Thoracic aorta (tissue), 2 donors: Measurements from ENCODE around the gene GBX2. TPM values are rescaled to one million over a fixed set of nuclear protein-coding genes. Genes with fewer than 3 reads are reported as not detected.

Experiments
- ATAC-seq: fragments of 150-250 bp; one replicate; pipeline ENCODE4 v1.8.0; 2017; ENCODE audit warnings: low read depth; ENCODE audit not compliant: insufficient number of reproducible peaks, low FRiP score
- DNase-seq: peaks from one replicate; pipeline ENCODE4 v3.0.0-alpha.2; 2020; ENCODE audit warnings: low spot score
- H3K27ac ChIP-seq, 2 donors: fragments of 200-600 bp; sonication (generic); 1 replicate in 1 of 2; 2 replicates in 1 of 2; pipeline ENCODE4 v1.5.1; 2016; ENCODE audit warnings: mild to moderate bottlenecking in 2 of 2, moderate library complexity in 2 of 2
- H3K27me3 ChIP-seq: fragments of 200-600 bp; sonication (generic); replicated peaks from 2 replicates; pipeline ENCODE4 v1.6.0; 2016; ENCODE audit warnings: mild to moderate bottlenecking; ENCODE audit not compliant: insufficient read depth
- H3K36me3 ChIP-seq: fragments of 200-600 bp; sonication (generic); one replicate; pipeline ENCODE4 v1.5.1; 2016
- H3K4me1 ChIP-seq, 2 donors: fragments of 200-600 bp; sonication (generic); 1 replicate in 1 of 2; 2 replicates in 1 of 2; pipeline versions ENCODE4 v1.5.1 to v1.6.0; 2016; ENCODE audit warnings: low read depth in 2 of 2, mild to moderate bottlenecking in 1 of 2; ENCODE audit not compliant: control insufficient read depth in 1 of 2
- H3K4me3 ChIP-seq: fragments of 200-600 bp; sonication (generic); 2 replicates; pipeline ENCODE4 v1.5.1; 2016; ENCODE audit warnings: mild to moderate bottlenecking
- H3K9me3 ChIP-seq: fragments of 200-600 bp; sonication (generic); 2 replicates; pipeline ENCODE4 v1.5.1; 2016
- total RNA-seq, 2 donors: library from RNA; depleted of rRNA; stranded (reverse); fragments of >200 nt; gene quantifications; one replicate each; pipeline versions ENCODE4 v1.1.0 to v1.2.3, GENCODE V29; 2016
- TF ChIP-seq, protein P1 (sequence below): fragments of 200-600 bp; sonication (generic); IDR thresholded peaks from one replicate; pipeline ENCODE4 v1.5.1; 2019; ENCODE audit warnings: antibody characterized with exemption

Gene GBX2
- total RNA-seq, 2 donors from 2014 or later, result not detected

DNA sequence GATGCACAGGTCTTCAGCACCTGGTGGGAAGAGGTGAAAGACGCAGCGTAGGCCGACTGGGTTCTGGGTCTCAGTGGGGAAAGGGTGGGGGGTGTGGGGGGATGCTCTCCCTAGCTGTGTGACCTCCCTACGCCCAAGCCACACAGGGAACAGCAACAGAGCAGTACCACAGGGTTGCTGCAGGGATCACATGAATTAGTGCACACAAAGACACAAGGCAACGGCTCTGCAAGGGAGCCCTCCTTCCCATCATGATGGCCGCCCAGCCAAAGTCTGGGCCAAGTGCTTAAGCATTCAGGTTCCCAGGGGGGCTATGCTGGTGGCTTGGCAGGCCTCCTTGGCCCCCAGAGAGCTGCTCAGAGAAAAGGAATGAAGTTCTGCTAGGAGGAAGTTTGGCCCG is 28.2 kb upstream of the GBX2 start:
- H3K4me3 ChIP-seq, result no peak overlapping the region
- H3K36me3 ChIP-seq, result no peaks in the 10 kb centered on the region
- no peaks in the 10 kb centered on the region for H3K4me1 ChIP-seq
- no peak overlapping the region for H3K27ac ChIP-seq
- ATAC-seq (no peak), DNase-seq (no peak)
- TF ChIP-seq, protein P1, sequence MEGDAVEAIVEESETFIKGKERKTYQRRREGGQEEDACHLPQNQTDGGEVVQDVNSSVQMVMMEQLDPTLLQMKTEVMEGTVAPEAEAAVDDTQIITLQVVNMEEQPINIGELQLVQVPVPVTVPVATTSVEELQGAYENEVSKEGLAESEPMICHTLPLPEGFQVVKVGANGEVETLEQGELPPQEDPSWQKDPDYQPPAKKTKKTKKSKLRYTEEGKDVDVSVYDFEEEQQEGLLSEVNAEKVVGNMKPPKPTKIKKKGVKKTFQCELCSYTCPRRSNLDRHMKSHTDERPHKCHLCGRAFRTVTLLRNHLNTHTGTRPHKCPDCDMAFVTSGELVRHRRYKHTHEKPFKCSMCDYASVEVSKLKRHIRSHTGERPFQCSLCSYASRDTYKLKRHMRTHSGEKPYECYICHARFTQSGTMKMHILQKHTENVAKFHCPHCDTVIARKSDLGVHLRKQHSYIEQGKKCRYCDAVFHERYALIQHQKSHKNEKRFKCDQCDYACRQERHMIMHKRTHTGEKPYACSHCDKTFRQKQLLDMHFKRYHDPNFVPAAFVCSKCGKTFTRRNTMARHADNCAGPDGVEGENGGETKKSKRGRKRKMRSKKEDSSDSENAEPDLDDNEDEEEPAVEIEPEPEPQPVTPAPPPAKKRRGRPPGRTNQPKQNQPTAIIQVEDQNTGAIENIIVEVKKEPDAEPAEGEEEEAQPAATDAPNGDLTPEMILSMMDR, result no peak
- no peaks in the 10 kb centered on the region for H3K27me3 ChIP-seq
- no peaks in the 10 kb centered on the region for H3K9me3 ChIP-seq

- H3K9me3 ChIP-seq, result no peaks in the 10 kb centered on the region
- H3K36me3 ChIP-seq, result no peaks in the 10 kb centered on the region
- no peak overlapping the region for H3K4me3 ChIP-seq
- no peaks in the 10 kb centered on the region for H3K27me3 ChIP-seq
- no peak for DNase-seq
- TF ChIP-seq, protein P1, result no peak
- H3K27ac ChIP-seq, result no peak overlapping the region
- no peak for ATAC-seq
- no peaks in the 10 kb centered on the region for H3K4me1 ChIP-seq
Measured at GRCh38 chr2:236195726-236196125, 27.5 kb upstream of the GBX2 start.

DNA sequence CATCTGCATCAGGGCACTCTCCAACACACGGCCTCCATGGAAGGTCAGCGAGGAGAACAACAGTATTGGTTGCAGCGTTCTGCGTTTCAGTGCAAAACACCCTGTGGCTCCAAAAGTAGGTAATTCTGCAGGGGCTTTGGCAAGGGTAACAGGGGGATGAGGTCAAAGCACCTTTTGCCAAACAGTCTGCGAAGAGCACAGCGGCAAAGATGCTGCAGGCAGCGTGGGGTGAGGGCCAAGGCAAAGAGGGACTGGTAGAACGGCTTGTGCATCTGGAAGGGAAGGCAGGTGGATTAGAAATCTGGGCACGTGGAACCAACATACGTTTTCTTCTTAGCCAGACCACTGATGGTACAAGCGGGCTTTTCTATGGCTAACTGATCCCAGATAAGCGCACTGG is 26.6 kb upstream of the GBX2 start:
- ATAC-seq, result no peak
- H3K4me1 ChIP-seq, result no peaks in the 10 kb centered on the region
- H3K27ac ChIP-seq, result no peak overlapping the region
- H3K4me3 ChIP-seq, result no peak overlapping the region
- H3K27me3 ChIP-seq, result no peaks in the 10 kb centered on the region
- TF ChIP-seq, protein P1, result no peak
- H3K9me3 ChIP-seq, result no peaks in the 10 kb centered on the region
- no peaks in the 10 kb centered on the region for H3K36me3 ChIP-seq
- DNase-seq, result no peak

- Histone ChIP-seq H3K27ac (no peak overlapping the region), H3K9me3 (no peaks in the 10 kb centered on the region), H3K4me3 (no peak overlapping the region), H3K36me3 (no peaks in the 10 kb centered on the region), H3K4me1 (no peaks in the 10 kb centered on the region), H3K27me3 (no peaks in the 10 kb centered on the region)
- DNase-seq (no peak), ATAC-seq (no peak)
- TF ChIP-seq, protein P1, result no peak
Measured at GRCh38 chr2:236193026-236193425, 24.8 kb upstream of the GBX2 start.

- Histone ChIP-seq H3K4me1 (no peaks in the 10 kb centered on the region), H3K27ac (no peak overlapping the region), H3K9me3 (no peaks in the 10 kb centered on the region), H3K36me3 (no peaks in the 10 kb centered on the region), H3K4me3 (no peak overlapping the region), H3K27me3 (no peaks in the 10 kb centered on the region)
- TF ChIP-seq, protein P1, result no peak
- no peak for ATAC-seq
- DNase-seq, result no peak
Measured at GRCh38 chr2:236190674-236191073, 22.5 kb upstream of the GBX2 start.
